AG10803 (cell line): Measurements from ENCODE around the gene CEACAM5.

Source experiments
- DNase-seq: peaks from one replicate; pipeline ENCODE4 v3.0.0; 2010; ENCODE audit warnings: low read depth
- H3K4me3 ChIP-seq: 2 replicates; pipeline ENCODE4 v1.5.1; 2011; ENCODE audit warnings: mild to moderate bottlenecking, low read length, control low read depth
- CTCF ChIP-seq: conservative IDR thresholded peaks from 2 replicates; pipeline ENCODE4 v1.5.1; 2011; ENCODE audit warnings: mild to moderate bottlenecking, low read length, control low read depth, inconsistent platforms

Gene CEACAM5

GRCh38 chr19:41699968-41700323 is 8.5 kb upstream of the CEACAM5 start:
- TF ChIP-seq CTCF: no peak
- no peak for DNase-seq

GRCh38 chr19:41700381-41701195 is 7.8 kb upstream of the CEACAM5 start:
- no peak for DNase-seq
- H3K4me3 ChIP-seq: no peak overlapping the region
- no peak for TF ChIP-seq CTCF

More at GRCh38 chr19:41699968-41700323, 8.5 kb upstream of the CEACAM5 start:
- H3K4me3 ChIP-seq: no peak overlapping the region

GRCh38 chr19:41701401-41702075 is 6.9 kb upstream of the CEACAM5 start:
- TF ChIP-seq CTCF: no peak
- DNase-seq: no peak
- H3K4me3 ChIP-seq: no peak overlapping the region

GRCh38 chr19:41702171-41702651 is 6.2 kb upstream of the CEACAM5 start:
- peak; percentile 43 for DNase-seq
- no peak overlapping the region for H3K4me3 ChIP-seq
- no peak for TF ChIP-seq CTCF

- H3K4me3 ChIP-seq: no peak overlapping the region
- no peak for DNase-seq
- no peak for TF ChIP-seq CTCF
These were observed 4.7 kb upstream of the CEACAM5 start for GRCh38 chr19:41703602-41704293.

- H3K4me3 ChIP-seq: no peak overlapping the region
- no peak for DNase-seq
- TF ChIP-seq CTCF: no peak
These were observed 2.8 kb upstream of the CEACAM5 start for GRCh38 chr19:41705393-41706174.
